IPS-18a (cell line): ENCODE measurements around the gene SGMS2.
"Not testable (repeated sequence)": the region's sequence is repeated elsewhere in the genome, so short reads cannot be mapped to it uniquely, and the experiment has no call there.

Source experiments
- H3K27ac ChIP-seq: one replicate; pipeline ENCODE4 v1.5.1; 2013; ENCODE audit warnings: low read length
- H3K27me3 ChIP-seq: one replicate; pipeline ENCODE4 v1.6.1; 2013; ENCODE audit warnings: mild to moderate bottlenecking, low read length; ENCODE audit not compliant: control insufficient read depth, insufficient read depth
- H3K36me3 ChIP-seq: one replicate; pipeline ENCODE4 v1.6.1; 2013; ENCODE audit warnings: low read depth, low read length; ENCODE audit not compliant: control insufficient read depth
- H3K4me1 ChIP-seq: one replicate; pipeline ENCODE4 v1.6.1; 2013; ENCODE audit warnings: low read depth, low read length; ENCODE audit not compliant: control insufficient read depth
- H3K4me3 ChIP-seq: one replicate; pipeline ENCODE4 v1.5.1; 2013; ENCODE audit warnings: low read length
- H3K9ac ChIP-seq: one replicate; pipeline ENCODE4 v1.6.1; 2013; ENCODE audit warnings: mild to moderate bottlenecking, low read length, moderate library complexity
- H3K9me3 ChIP-seq: one replicate; pipeline ENCODE4 v1.6.1; 2013; ENCODE audit warnings: low read depth, low read length; ENCODE audit not compliant: control insufficient read depth

Gene SGMS2

DNA sequence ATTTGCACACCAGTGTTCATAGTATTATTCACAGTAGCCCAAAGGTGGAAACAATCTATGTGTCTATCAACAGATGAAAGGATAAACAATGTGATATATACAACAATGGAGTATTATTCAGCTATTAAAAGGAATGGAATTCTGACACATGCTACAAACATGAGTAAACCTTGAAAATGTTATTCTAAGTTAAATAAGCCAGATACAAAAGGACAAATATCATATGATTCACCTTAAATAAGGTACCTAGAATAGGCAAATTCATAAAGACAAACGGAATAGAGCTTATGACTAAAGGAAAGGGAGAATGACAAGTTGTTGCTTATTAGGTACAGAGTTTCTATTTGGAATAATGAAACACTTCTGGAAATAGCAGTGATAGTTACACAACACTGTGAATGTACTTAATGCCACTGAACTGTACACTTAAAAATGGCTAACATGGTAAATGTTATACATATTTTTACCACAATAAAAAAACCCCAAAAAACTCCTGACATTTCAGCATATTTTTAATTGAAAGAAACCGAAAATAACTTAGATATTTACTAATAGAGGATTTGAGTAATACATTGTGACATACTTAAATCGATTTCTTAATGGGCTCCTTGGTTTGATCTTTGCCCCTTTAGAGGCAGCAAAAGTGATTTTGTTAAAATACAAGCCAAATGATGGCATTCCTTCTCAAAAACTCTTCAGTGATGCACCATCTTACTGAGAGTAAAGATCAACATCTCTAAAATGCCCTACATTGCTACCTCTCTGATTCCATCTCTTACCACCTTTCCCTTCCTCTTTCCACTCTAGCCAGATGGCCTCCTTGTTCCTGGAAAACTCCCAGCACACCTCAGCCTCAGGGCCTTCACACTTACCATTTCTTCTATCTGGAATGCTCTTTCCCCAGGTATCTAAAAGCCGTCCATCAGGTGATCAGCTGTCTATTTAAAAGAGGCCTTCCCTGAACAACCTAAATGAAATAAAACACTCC, 98.0 kb downstream of the SGMS2 start:
- no peak overlapping the region for H3K9ac ChIP-seq
- H3K4me3 ChIP-seq = no peak overlapping the region
- H3K27ac ChIP-seq = no peak overlapping the region
- H3K9me3 ChIP-seq = peaks cover 4% of the 10 kb centered on the region
- no peaks in the 10 kb centered on the region for H3K4me1 ChIP-seq
- no peaks in the 10 kb centered on the region for H3K36me3 ChIP-seq
- no peaks in the 10 kb centered on the region for H3K27me3 ChIP-seq

DNA sequence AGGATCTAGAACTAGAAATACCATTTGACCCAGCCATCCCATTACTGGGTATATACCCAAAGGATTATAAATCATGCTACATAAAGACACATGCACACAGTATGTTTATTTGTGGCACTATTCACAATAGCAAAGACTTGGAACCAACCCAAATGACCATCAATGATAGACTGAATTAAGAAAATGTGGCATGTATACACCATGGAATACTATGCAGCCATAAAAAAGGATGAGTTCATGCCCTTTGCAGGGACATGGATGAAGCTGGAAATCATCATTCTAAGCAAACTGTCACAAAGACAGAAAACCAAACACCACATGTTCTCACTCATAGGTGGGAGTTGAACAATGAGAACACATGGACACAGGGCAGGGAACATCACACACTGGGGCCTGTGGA, 101.0 kb downstream of the SGMS2 start:
- not testable (repeated sequence) for H3K4me1 ChIP-seq, H3K9ac ChIP-seq, H3K27ac ChIP-seq, H3K4me3 ChIP-seq, H3K36me3 ChIP-seq, H3K9me3 ChIP-seq
- peaks cover 13% of the 10 kb centered on the region for H3K27me3 ChIP-seq

DNA sequence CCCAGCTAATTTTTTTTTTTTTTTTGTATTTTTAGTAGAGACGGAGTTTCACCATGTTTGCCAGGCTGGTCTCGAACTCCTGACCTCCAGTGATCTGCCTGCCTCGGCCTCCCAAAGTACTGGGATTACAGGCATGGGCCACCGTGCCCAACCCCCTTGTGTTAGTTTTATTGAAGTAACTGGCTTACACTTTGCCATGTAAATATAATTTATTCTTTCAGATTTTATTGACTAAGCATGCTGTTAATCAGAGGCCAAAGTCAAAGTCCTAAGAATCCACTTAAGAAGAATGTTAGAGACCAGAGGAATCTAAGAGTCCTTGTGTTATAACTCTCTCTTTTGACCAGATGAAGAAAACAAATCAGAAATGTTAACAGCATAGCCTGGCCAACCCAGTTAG, 102.1 kb downstream of the SGMS2 start:
- H3K4me3 ChIP-seq, H3K4me1 ChIP-seq, H3K27ac ChIP-seq, H3K9ac ChIP-seq, H3K36me3 ChIP-seq, H3K9me3 ChIP-seq: not testable (repeated sequence)
- peaks cover 19% of the 10 kb centered on the region for H3K27me3 ChIP-seq

DNA sequence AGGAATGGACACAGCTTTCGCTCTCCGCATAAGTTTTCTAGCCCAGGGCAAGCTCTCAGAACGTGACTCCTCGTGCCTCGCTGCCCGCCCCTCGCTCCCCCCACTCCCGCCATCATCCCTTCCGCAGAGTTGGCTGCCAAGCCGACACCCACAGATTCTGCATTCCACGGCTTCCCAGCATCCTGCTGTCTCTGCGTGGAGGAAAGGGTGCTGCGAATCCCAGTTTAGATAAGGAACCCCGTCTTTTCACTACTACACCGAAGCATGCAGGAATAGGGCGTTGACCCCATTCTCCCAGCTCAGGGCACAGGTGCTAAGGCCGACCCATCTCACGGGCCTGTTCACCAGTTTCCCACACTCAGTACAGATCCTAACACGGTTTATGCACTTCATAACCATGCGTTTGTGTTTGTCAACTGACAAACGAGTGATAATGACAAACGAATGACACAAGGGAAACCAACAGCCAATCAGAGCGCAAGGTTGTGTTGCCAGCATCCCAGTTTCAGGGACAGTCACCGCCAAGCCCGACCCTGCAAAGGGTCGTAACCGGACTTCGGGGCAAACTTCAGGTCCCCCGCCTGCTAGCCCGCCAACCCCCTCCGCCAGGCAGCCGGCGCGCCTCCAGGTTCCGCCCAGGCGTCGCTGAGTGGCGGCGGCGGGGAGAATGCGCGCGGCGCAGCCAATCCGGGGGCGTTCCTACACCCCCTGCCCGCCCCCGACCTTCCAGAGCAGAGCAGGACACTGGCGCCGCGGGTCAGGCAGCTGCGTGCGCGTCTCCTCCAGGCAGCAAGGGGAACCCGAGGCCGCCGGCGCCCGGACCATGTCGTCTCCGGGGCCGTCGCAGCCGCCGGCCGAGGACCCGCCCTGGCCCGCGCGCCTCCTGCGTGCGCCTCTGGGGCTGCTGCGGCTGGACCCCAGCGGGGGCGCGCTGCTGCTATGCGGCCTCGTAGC, 106.4 kb downstream of the SGMS2 start, which contains the start of gene CYP2U1:
Gene CYP2U1 (plus strand): TSS at position 729 of the 954 bp plus-strand sequence. CDS start 95 bp downstream, at position 824.
- H3K27me3 ChIP-seq = peaks cover 35% of the 10 kb centered on the region
- H3K9ac ChIP-seq = peak within 1 kb of the TSS; percentile 35
- H3K4me1 ChIP-seq = peaks cover 12% of the 10 kb centered on the region
- no peaks in the 10 kb centered on the region for H3K36me3 ChIP-seq
- H3K9me3 ChIP-seq = no peaks in the 10 kb centered on the region
- H3K27ac ChIP-seq = no peak within 1 kb of the TSS
- peak within 1 kb of the TSS; percentile 69 for H3K4me3 ChIP-seq

DNA sequence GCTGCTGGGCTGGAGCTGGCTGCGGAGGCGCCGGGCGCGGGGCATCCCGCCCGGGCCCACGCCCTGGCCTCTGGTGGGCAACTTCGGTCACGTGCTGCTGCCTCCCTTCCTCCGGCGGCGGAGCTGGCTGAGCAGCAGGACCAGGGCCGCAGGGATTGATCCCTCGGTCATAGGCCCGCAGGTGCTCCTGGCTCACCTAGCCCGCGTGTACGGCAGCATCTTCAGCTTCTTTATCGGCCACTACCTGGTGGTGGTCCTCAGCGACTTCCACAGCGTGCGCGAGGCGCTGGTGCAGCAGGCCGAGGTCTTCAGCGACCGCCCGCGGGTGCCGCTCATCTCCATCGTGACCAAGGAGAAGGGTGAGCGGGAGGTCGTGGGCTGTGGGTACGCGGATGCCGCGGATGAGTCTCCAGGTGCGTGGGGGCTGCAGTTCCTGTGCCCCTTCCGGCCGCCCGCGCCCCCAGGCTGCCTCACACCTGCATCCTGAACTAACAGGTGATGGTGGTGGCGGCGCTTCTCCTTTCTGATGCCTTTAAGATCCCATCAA, 107.1 kb downstream of the SGMS2 start:
- H3K4me3 ChIP-seq = peak overlapping the region; percentile 69
- no peaks in the 10 kb centered on the region for H3K36me3 ChIP-seq
- H3K27me3 ChIP-seq = peaks cover 35% of the 10 kb centered on the region
- peak overlapping the region; percentile 35 for H3K9ac ChIP-seq
- no peaks in the 10 kb centered on the region for H3K9me3 ChIP-seq
- no peak overlapping the region for H3K27ac ChIP-seq
- H3K4me1 ChIP-seq = peaks cover 12% of the 10 kb centered on the region

DNA sequence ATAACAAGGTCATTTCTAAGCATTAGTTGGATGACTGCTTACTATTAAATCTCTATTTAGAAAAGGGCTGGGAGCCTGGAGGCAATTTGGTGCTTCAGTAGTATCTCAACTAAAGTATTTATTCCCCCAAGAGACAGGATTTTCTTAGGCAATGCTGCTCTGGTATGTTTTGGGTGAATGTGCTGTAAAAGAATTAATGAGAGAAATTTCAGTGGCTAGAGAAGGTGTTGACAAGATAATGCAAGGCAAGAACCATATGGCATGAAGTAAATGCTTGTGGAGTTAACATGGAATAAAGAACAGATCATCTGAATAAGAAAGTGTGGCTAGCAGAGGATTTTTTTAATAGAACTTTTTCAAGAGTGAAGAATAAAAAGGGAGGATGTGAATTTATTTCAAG, 110.5 kb downstream of the SGMS2 start:
- Histone ChIP-seq H3K9me3 (no peaks in the 10 kb centered on the region), H3K27me3 (peaks cover 27% of the 10 kb centered on the region), H3K4me3 (no peak overlapping the region), H3K27ac (no peak overlapping the region), H3K4me1 (peaks cover 12% of the 10 kb centered on the region), H3K9ac (no peak overlapping the region), H3K36me3 (no peaks in the 10 kb centered on the region)

DNA sequence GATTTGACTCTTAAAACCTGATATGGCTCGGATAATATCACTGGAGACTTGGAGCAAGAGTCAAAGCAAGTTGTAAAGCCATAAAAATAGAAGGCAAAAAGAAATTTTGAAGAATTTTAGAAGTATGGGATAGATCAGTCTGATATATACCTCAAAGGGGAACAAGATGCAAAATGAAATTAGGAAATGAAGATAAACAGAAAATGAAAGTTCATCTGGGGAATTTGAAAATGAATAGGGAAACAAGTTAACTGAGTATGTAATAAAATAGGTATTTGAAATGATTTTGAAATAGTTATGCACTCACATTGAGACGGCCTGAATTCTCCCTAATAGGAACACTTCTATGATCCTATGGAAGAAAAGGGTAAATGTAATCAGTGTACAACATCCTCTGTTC, 112.3 kb downstream of the SGMS2 start:
- no peak overlapping the region for H3K4me3 ChIP-seq
- peaks cover 14% of the 10 kb centered on the region for H3K27me3 ChIP-seq
- peaks cover 9% of the 10 kb centered on the region for H3K4me1 ChIP-seq
- H3K36me3 ChIP-seq = no peaks in the 10 kb centered on the region
- H3K9me3 ChIP-seq = no peaks in the 10 kb centered on the region
- no peak overlapping the region for H3K9ac ChIP-seq
- no peak overlapping the region for H3K27ac ChIP-seq

DNA sequence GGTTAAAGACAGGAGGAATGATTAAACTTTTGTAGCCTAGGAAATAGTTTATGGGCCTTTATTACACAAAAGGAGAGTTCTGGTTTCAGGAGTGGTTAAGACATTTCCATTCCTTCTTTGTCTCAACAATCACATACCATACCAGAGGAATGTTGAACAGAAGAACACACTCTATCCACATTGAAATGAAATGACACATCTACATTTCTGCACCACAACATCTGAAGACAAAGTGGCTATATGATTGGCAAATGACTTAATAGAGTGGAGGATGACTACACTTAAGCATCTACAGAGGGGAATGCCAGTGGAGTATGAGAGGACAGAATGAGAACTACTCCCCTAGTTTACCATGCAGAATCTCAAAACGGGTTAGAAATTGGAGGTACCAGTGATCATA, 114.6 kb downstream of the SGMS2 start:
- no peaks in the 10 kb centered on the region for H3K27me3 ChIP-seq
- H3K9ac ChIP-seq = no peak overlapping the region
- no peaks in the 10 kb centered on the region for H3K4me1 ChIP-seq
- H3K4me3 ChIP-seq = no peak overlapping the region
- H3K9me3 ChIP-seq = no peaks in the 10 kb centered on the region
- H3K36me3 ChIP-seq = no peaks in the 10 kb centered on the region
- H3K27ac ChIP-seq = no peak overlapping the region

DNA sequence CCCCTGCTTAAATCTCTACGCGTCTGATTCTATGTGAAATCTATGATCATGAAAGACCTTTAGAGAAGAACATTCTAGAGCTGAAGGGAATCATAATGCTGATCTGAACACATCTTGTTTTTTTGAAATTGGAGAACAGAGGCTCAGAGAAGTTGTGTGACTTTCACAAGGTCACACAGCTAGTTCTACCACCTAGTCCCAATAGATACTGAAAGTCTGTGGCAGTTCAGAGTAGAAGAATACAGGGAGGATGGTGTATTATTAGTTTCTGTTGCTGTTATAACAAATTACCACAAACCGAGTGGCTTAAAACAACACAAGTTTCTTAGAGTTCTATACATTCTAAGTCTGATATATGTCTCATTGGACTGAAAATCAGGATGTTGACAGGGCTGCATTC, 121.1 kb downstream of the SGMS2 start:
- Histone ChIP-seq H3K4me3 (no peak overlapping the region), H3K27ac (no peak overlapping the region), H3K9ac (no peak overlapping the region), H3K4me1 (no peaks in the 10 kb centered on the region), H3K9me3 (no peaks in the 10 kb centered on the region), H3K36me3 (peaks cover 13% of the 10 kb centered on the region), H3K27me3 (no peaks in the 10 kb centered on the region)

DNA sequence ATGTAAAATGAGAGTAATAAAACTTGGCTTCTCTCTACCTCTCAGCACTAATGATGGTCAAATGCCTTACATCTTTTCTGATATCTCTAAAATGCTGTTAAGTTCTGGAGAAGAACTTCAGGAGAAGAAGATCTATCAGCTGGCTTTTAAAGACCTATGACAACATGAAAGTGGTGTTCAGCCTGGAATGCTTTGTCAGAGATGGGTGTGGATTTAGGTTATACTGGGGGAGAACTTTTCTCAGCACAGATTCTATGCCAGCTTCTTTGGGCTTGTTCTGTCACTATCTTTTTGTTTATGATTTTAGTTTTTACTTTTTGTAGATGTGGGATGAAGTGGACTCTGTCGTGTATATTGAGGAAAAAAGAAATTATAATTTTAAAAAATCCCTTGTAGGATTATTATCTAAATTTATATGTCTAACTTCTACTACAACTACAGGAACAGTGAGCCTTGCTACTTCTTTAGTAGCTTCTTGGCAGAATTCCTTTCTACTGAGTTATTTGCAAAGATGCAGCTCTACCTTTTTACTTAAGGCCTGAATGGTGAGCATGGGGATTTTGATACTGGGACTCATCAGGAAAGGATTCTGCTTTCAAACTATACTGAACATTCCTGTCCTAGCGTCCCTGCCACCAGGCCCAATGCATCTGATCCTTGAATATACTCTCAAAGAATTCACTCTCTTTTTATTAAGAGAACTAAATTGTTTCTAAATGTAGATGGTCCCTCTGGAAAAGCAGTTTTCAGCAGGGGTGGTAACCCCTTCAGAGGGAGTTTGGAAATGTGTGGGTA, 126.2 kb downstream of the SGMS2 start:
- no peak overlapping the region for H3K27ac ChIP-seq
- no peak overlapping the region for H3K4me3 ChIP-seq
- no peaks in the 10 kb centered on the region for H3K4me1 ChIP-seq
- no peaks in the 10 kb centered on the region for H3K27me3 ChIP-seq
- no peak overlapping the region for H3K9ac ChIP-seq
- peaks cover 13% of the 10 kb centered on the region for H3K36me3 ChIP-seq
- H3K9me3 ChIP-seq = no peaks in the 10 kb centered on the region
